ENCODE data around the gene RNF141.

RNF141 gene

DNA sequence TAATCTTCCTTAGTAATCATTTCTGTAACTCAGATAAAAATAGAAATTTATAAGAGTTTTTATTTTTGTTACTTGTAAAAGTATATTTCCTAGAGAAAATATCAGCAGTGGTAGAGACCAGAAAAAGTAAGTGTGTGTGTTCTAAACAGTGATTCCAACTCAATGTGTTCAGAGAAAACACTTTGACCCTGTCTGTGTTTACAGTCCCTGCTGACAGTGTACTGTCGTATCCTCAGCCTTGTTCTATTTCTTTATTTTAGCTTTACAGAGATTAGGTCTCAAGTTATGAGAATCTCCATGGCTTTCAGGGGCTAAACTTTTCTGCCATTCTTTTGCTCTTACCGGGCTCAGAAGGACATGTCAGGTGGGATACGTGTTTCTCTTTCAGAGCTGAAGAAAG, 17.3 kb upstream of the RNF141 start:
- no peak for DNase-seq

DNA sequence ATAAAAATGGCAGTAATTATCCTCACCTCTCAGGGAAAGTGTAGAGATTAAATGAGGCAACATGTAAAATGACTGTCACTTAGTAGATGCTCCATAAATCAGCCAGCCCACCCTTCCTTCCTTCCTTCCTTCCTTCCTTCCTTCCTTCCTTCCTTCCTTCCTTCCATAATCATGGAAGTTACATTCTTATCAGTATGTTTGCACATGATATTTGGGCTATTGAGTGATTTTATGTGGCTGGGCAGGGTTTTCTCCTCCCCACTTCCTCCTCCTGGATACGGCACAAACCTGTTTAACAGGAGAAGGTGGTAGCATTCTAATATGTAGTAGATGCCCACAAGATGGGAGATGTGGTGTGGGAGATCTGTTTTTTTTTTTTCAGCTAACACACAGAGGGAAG, 15.6 kb upstream of the RNF141 start:
- no peak for DNase-seq

DNA sequence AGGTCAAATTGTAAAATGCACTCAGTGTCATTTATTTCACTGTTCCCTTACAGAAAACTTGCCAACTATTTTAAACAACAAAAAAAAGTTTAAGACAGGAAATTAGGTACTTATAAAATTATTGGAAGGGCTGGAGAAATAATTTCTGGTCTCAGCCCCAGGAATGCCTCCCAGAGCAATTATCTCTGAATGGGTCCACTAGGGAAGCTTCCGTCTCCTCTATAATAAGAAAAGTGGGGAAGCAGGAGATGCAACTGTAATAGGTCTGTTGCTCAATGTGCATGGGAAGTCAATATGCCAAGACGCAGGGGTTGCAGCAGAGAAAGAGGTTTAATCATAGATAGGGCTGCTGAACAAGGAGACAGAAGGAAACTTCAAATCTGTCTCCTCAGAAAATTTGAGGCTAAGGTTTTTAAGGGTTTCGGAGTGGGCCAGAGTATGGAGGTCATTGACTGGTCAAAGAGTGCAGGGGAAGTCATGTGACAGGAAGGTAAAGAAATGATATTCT, 10.9 kb upstream of the RNF141 start:
- DNase-seq = no peak

DNA sequence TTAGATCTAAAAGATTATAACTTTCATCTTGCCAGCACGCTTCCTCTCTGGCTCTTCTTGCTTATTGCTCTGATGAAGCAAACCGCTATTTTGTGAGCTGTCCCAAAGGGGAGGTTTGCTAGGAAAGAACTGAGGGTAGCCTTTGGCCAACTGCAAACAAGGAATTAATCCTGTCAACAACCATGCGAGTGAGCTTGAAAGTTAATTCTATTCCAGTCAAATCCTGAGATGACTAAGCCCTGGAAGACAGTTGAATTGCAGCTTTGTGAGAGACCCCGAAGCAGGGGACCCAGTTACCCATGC, 10.3 kb upstream of the RNF141 start:
- DNase-seq = no peak

DNA sequence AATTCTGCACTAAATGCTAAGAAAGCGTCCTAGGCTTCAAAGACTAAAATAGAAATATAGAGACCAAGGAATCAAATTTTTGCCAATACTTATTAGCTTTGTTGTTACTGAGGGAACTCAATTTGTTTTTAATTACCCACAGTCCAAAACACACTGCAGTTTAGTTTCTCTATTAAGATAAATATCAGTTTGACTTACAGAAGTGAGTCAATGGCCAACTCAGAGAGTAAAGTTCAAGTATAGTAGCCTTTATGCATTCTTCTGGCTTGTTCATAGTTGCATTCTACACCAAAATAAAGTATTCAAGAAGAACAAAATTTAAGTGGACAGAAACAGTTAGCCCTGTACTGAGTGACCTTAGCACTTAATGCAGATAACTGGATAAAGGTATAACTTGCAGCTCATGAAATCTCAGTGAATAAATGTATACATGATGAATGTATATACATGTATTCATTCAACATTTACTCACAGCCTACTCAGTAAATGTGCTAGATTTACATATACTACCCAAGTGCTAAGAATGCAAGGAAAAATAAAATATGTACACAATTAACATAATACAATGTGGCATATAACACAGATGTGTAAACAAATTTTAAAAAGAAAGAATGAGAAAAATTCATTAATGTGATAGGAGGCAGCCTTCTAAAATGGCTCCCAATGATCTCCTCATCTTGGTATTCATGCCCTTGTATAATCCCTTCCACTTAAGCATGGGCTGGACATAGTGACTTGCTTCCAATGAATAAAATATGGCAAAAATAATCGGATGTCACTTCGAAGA, 9.7 kb upstream of the RNF141 start:
- DNase-seq = no peak

DNA sequence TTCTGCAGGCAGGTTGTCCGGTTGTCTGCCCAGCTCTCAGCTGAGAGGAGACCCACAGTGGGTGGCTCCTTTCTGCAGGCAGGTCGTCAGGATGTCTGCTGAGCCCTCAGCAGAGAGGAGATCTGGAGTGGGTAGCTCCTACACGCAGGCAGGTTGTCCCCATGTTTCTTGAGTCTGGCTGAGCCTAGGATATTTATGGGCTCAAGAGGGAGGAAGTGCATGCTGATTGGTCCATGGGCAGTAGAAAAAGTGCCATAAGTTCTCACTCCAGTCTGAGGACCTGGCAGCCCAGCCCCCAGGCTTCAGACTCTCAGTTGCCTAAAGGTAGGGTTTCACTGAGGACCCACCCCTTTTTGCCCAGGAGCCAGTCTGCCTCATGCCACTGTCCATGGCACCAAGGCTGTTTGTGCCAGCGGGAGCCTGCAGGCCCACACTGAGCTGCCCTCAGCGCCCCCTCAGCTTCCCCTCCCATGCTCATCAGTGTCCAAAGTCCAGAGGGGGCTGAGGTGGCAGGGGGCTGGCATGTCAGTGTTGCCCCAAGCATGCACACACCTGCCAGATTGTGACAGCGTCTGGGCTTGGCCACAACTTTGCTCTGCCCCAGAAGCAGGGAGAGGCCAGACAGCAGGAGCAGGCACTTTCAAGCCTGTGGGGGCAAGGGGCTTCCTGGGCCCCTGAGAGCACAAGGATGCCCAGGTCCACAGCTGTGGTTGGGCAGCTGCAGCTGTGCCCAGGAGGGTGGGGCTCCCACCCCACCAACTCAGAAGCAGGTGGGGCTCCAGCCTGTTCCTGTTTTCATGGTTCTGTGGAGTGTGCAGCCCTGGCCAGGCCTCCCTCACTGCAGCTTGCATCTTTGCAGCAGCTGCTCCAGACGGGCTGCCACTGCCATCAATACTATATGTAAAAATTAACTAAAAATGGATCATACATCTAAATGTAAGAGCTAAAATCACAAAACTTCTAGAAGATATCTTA, 3.8 kb upstream of the RNF141 start:
- DNase-seq = no peak

DNA sequence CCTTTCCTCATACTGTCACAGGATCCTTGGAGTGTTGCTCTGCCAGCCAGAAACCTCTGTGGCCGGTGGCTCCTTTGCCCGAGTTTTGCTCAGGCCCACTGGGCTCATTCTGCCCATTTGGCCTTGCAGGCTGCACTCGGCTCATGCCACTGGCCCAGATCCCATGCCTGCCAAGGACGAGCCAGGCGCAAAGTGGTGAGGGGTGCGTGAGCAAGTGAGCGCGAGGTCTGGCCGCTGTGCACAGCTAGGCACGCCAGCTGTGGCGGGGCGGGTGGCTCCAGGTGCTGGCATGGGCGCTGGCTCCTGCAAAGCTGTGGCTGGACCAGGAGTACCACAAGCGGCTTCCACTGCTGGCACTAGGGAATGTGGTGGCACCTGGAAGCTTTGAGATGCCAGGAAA, 2.8 kb upstream of the RNF141 start:
- DNase-seq = no peak

DNA sequence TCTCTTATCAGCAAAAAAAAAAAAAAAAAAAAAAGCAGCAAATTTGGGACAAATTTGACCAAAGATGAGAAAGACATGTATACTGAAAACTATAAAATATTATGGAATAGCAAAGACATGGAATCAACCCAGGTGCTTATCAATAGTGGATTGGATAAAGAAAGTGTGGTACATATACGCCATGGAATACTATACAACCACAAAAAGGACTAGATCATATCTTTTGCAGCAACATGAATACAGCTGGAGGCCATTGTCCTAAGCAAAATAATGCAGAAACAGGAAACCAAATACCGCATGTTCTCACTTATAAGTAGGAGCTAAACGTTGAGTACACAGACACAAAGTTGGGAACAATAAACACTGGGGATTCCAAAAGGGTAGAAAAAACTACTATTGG, 1.8 kb upstream of the RNF141 start:
- no peak for DNase-seq

DNA sequence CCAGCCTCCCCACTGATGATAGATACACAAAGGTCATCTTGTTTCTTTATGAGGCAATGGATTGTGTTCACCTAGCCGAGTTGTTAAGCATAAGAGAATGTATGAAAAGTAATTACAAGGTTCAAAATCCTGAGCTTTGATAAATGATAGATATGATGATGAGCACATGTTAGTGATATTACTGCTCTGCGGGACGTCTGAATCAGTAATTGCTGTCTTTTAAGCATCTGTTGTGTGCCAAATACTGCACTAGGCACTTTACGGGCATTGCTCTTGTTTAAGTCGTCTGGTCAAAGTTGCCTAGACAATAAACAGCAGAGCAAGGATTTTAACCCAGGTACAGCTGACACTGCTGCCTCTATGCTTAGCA, 559 bp upstream of the RNF141 start:
- no peak for DNase-seq

DNA sequence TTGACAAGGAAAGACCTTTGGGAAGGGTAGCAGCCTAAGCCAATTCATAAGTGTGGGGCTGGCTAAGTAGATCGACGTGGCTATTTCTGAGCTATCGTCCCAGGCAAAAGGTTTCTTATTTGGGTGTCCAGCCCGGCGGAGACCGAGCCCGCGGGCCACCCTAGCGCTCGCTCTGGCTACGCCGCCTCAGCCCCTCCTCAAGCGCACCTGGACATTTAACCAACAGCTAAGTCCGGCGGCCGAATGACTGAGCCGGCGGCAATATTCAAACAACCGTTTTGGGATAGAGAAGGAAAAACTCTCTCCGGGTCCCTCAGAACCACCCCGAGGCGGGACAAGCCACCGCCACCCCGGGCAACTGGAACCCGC, 457 bp downstream of the RNF141 start:
- DNase-seq = no peak

DNA sequence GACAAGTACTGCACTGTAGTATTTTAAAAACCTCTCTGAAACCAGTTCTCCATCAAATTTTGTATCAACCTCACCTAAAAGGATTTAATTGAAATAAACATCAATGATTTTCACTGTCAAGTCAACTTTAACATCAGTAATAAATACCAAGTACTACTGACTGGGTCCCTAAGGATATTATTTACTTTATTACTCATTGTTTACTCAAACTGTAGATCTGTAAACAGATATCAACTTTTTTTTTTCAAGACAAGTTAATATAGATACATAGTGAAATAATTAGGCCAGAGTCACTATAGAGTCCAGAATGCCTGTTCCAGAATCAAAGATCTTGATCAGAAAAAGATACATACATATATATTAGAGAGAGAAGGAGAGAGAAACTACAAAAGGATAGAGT, 1.6 kb downstream of the RNF141 start:
- no peak for DNase-seq

DNA sequence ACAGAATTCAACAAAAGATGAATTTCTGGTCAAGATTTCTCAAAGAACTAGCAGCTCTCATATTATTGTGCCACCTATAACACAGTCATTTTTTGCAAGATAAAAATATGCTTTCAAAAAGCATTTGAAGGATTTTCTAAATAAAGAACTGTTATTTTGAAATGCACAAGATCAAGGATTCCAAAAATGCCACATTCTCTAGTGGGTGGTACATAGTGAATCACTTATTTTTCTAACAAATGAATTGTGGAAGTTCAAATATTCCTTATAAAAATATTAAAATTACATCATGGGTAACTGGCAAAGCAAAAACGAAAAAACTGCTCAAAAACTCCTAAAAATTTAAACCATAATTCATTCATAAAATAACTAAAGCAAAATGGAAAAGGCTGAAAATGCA, 2.1 kb downstream of the RNF141 start:
- no peak for DNase-seq

DNA sequence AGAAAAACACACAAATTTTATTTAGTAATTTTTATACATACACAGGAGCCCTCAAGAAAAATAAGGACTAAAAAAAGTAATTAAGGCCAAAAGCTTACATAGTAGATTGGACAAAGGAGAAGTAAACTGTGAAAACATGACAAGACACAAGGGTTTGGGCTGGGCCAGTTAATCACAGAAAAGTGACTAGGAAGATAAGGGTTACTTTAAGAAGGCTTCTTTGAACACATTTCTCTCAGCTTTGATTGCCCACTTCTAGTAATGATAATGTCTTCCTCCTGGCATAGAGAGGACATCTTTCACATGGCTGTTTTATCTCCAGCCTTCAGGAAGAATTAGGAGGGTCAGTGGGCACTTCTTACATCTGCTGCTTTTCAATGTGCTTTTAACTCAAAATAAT, 3.4 kb downstream of the RNF141 start:
- DNase-seq = no peak

DNA sequence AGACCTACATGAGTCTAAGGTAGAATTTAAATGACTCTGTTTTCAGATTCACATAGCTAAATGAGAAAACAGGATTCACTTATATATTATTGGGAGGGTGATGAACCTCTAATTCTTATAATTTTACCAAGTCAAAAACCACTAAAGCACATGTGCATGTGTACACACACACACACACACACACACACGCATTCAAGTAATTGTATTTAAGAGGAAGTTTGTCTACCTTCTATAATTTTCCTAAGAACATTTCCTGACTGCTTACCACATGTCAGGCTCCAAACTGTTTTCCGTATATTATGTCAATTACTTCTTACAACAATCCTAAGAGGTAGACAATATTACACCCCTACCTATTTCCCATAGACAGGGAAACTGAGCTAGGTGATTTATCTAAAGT, 6.7 kb downstream of the RNF141 start:
- no peak for DNase-seq

DNA sequence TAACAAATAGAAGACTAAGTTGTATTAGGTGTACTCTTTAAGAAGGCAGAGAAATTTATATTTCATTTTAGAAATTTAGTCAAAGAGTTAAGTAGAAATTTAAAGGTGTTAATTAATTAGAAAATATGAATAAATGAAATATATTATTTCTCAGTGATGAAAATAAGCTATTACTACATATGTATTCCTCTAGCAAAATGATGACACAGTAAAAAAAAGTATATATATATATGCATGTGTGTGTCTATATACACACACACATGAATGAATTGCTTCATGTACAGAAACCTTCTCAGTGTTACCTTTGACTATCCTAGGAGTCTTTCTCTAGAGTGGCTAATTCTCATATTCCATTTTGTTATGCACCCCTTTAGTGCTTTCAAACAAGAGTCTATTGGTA, 7.7 kb downstream of the RNF141 start:
- no peak for DNase-seq

DNA sequence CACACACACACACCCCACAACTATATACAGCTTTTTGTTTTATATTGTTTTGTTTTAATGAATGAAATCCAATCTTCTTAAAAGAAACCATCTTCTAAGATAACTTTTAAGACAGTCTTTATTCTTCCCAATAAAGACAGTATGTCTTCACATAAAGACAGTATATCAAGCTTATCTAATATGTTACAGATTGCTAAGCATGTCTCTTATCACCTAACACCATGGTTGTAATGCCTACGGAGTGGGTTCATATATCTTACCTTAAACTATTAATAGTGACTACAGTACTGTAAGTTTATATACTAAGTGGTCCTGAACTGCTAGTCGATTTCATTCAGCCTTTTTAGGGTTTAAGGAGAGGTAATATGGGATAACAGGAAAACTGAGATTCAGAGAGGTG, 8.5 kb downstream of the RNF141 start:
- DNase-seq = no peak

DNA sequence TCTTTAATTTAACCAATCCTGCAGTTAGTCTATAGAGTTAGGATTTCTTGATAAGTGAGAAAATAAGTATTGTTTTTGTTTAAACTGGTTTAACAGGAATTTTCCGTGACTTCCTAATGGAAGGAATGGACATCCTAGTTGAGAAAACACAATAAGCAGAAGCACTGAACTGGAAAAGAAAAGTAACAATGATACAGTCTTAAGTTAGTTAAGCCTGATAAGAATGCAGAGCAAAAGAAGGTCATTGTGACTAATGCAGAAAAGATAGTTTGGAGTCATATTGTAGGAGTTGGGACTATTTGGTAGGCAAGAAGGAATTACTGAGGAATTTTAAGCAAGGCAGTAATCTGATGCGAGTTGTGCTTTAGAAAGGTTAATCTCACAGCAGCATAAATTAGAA, 11.7 kb downstream of the RNF141 start:
- no peak for DNase-seq

DNA sequence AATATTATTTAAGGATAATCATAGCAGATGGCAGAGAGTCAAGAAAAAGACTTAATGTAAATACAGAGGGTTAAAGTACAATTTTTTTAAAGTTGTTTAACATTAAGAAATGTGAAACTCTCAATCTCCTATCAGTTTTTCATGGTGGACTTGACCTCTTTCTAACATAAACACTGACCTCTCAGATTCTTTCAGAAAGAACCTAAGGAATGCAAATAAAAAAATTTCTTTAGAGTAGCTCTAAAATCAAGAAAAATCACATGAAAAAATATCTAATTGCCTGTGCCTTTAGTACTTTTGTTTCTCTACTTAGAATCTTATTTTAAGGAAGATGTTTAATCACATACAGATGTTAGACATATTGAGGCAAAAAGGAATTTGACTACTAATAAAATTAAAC, 12.9 kb downstream of the RNF141 start:
- no peak for DNase-seq

DNA sequence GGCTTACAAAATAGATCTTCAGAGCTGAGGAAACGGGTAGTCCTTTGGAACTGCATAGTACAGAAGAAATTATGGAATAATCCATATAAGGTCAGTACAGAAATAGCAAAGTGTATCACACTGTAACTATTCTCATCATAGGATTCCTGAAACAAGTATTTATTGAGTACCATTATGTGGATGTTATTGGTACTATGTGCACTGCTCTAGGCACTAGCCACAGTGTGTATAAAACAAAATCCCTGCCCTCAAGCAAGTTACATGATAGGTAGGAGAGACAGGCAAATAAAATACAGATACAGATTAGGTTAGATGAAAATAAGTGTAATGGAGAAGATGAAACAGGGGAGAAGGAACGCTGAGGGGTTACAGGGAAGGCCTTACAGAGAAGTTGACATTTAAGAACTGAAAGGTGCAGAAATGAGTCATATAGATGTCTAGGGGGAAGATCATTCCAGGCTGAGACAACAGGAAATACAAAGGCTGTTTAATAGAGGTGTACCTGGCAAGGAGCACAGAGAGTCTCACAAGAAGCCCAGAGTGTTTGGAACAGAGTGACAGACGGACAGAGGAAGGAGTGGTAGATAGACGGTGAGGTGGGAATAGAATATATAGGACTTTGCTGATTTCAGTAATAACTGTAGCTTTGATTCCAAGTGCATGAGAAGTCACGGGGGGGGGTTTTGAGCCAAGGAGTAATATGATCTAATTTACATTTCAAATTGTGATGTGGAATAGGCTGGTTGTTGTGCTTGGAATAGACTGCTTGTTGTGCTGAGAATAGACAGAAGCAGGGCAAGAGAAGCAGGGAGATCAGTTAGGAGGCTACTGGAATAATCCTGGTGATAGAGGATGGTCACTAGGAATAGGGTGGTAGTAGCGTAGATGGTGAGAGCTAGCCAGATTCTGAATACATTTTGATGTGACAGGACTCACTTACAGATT, 13.7 kb downstream of the RNF141 start:
- DNase-seq = peak; percentile 29

DNA sequence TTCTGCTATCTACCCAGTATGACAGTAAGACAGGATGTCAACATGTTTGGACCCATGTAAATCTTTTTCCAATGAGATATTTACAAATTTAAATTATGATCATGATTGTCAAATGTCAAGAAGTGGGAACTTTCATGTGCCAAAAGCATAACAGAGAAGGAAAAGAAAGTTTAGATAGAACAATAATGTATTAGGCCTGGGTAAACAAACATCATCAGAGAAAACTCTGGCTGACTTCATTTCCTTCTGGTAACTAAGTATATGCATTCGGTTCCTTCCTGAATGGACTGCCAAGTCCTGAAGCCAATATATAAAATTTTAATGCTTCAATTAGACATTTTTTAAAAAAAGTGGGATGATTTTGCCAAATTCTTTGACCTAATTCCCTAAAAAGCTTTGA, 16.5 kb downstream of the RNF141 start:
- DNase-seq = no peak

DNA sequence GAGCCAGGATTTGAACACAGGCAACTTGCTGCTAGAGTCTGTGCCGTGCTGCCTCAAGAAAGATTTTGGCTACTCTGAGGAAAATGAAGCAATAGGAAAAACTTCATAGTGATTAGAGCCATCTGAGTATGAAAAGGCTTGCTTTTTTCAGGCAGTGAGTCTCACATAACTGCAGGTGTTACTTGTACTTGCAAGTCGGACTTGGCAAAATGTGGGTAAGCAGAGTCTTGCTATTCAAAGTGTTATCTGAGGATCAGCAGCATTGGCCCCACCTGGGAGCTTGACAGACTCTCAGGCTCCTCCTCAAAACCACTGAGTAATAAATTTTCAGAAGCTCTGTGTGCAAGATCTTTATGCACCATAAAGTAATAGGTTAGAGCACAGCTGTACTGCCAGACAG, 18.1 kb downstream of the RNF141 start:
- no peak for DNase-seq

DNA sequence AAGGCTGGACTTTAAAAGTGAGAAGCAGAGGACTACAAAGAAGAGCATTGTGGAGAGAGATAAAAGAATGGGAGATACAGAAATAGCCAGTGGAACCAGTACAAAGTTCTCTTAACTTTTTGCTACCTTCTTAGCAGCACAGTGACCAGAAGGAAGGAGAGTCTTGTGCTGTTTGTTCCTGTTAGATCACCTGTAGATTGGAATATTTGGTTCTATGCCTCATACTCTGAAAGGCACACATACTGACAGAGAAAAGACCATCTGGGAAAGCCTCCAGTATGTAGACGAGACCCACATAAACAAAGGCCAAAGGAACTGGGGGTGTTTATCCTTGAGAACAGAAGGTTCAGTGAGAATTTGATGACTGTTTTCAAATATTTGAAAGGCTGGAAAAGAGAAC, 18.7 kb downstream of the RNF141 start:
- DNase-seq = no peak

DNA sequence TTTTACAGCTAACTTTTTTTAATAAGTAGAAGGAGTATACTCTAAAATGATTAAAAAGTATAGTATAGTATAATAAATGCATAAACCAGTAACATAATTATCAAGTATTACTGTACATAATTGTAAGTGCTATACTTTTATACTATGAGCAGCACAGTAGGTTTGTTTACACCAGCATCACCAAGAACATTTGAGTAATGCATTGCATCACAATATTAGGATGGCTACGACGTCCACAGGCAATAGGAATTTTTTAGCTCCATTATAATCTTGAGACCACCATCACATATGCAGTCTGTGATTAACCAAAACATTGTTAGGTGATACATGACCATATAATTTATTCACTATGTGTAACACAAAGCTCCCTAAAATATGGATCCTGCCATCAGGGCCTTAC, 20.4 kb downstream of the RNF141 start:
- DNase-seq = no peak

All from activated CD4-positive, alpha-beta T cell treated with anti-CD3 and anti-CD28 coated beads, Interleukin-2, Interleukin-6, amounts not matched to agents 100 ng/mL and 50 ng/mL, durations not matched to agents 16 hours and 8 hours (primary cell).